B cell (primary cell): ENCODE data around the gene ESYT1. TPM values are rescaled to one million over a fixed set of nuclear protein-coding genes. Genes with fewer than 3 reads are reported as not detected.
A peak's percentile ranks its signal among the peaks of the same experiment; 100 is the strongest.

Experiments
- ATAC-seq: fragments of 200-7000 bp; cut with Tn5 transposase; one replicate; pipeline ENCODE4 v1.10.0; 2021; ENCODE audit warnings: low read depth, mild to moderate bottlenecking, moderate number of reproducible peaks, moderate library complexity
- CTCF ChIA-PET: fragments of 350-600 bp; sonication (Branson Sonifier 250); formaldehyde crosslinking; loops from one replicate; lab custom pipeline; 2021; ENCODE audit warnings: antibody characterized with exemption, inconsistent platforms; lab: Charles Lee
- POLR2A ChIA-PET: fragments of 350-600 bp; sonication (Branson Sonifier 250); formaldehyde crosslinking; loops from one replicate; lab custom pipeline; 2021; ENCODE audit warnings: antibody characterized with exemption; lab: Charles Lee
- DNase-seq: peaks from one replicate; pipeline ENCODE4 v3.0.0; 2013
- H2AFZ ChIP-seq: 2 replicates; pipeline ENCODE4 v1.6.1; 2012; ENCODE audit warnings: mild to moderate bottlenecking, low read depth, low read length; ENCODE audit not compliant: insufficient read depth, poor library complexity, severe bottlenecking
- H3K27ac ChIP-seq, 2 donors: 1 replicate in 1 of 2; 2 replicates in 1 of 2; pipeline ENCODE4 v1.5.1; 2012 to 2013; ENCODE audit warnings: low read length in 2 of 2, mild to moderate bottlenecking in 2 of 2, moderate library complexity in 1 of 2
- H3K27me3 ChIP-seq, 4 experiments: fragments of 200-600 bp in 1 of 4; sonication (generic) in 1 of 4; replicated peaks in 1 of 4; 1 replicate in 2 of 4; 2 replicates in 2 of 4; pipeline versions ENCODE4 v1.6.1 to v1.7.0; 2013 to 2016; ENCODE audit warnings: low read length in 3 of 4, mild to moderate bottlenecking in 2 of 4, mixed read lengths in 1 of 4, moderate library complexity in 1 of 4; ENCODE audit not compliant: insufficient read depth in 4 of 4, control insufficient read depth in 3 of 4; ENCODE audit errors: control extremely low read depth in 1 of 4
- H3K36me3 ChIP-seq, 2 experiments: replicated peaks in 1 of 2; 1 replicate in 1 of 2; 2 replicates in 1 of 2; pipeline versions ENCODE4 v1.6.1 to v1.7.1; 2013; ENCODE audit warnings: low read length in 1 of 2; ENCODE audit not compliant: insufficient read depth in 2 of 2, control insufficient read depth in 1 of 2; ENCODE audit errors: control extremely low read depth in 1 of 2, extremely low read depth in 1 of 2
- H3K4me1 ChIP-seq, 2 donors: fragments of 200-600 bp in 1 of 2; sonication (generic) in 1 of 2; 1 replicate in 1 of 2; 2 replicates in 1 of 2; pipeline versions ENCODE4 v1.5.1 to v1.6.1; 2013 to 2017; ENCODE audit warnings: low read length in 2 of 2; ENCODE audit not compliant: control insufficient read depth in 2 of 2, insufficient read depth in 2 of 2
- H3K4me2 ChIP-seq: replicated peaks from 2 replicates; pipeline ENCODE3; 2012; ENCODE audit warnings: mild to moderate bottlenecking, low read depth, low read length; ENCODE audit not compliant: poor library complexity, severe bottlenecking
- H3K4me3 ChIP-seq, 5 experiments: fragments of 200-600 bp in 1 of 5; sonication (generic) in 1 of 5; 1 replicate in 3 of 5; 2 replicates in 2 of 5; pipeline versions ENCODE4 v1.5.1 to v1.7.0; 2011 to 2016; ENCODE audit warnings: low read length in 4 of 5, mild to moderate bottlenecking in 4 of 5, low read depth in 2 of 5, control low read depth in 1 of 5, moderate library complexity in 1 of 5; ENCODE audit not compliant: insufficient read depth in 1 of 5; ENCODE audit errors: control extremely low read depth in 1 of 5, extremely low read depth in 1 of 5
- H3K79me2 ChIP-seq: fragments of 200-600 bp; sonication (generic); one replicate; pipeline ENCODE4 v1.6.0; 2016; ENCODE audit warnings: low read length; ENCODE audit not compliant: control insufficient read depth, insufficient read depth
- H3K9ac ChIP-seq: fragments of 200-600 bp; sonication (generic); 2 replicates; pipeline ENCODE4 v1.6.1; 2017; ENCODE audit warnings: mild to moderate bottlenecking, low read length, moderate library complexity
- H3K9me3 ChIP-seq, 3 donors: one replicate each; pipeline versions ENCODE4 v1.6.1 to v1.7.1; 2013; ENCODE audit warnings: low read length in 2 of 3; ENCODE audit not compliant: control insufficient read depth in 2 of 3, insufficient read depth in 1 of 3; ENCODE audit errors: control extremely low read depth in 1 of 3
- H4K20me1 ChIP-seq: 2 replicates; pipeline ENCODE4 v1.6.0; 2012; ENCODE audit warnings: mild to moderate bottlenecking, low read length; ENCODE audit not compliant: insufficient read depth, control insufficient read depth, poor library complexity, severe bottlenecking
- H3K27ac Mint-ChIP-seq: one replicate; pipeline ENCODE4 v1.8.0; 2021; ENCODE audit warnings: mixed read lengths
- H3K27me3 Mint-ChIP-seq: one replicate; pipeline ENCODE4 v1.8.0; 2021; ENCODE audit warnings: mixed read lengths
- H3K4me1 Mint-ChIP-seq: one replicate; pipeline ENCODE4 v1.8.0; 2021; ENCODE audit warnings: mixed read lengths
- H3K4me3 Mint-ChIP-seq: one replicate; pipeline ENCODE4 v1.8.0; 2021; ENCODE audit warnings: mixed read lengths
- H3K9me3 Mint-ChIP-seq: one replicate; pipeline ENCODE4 v1.8.0; 2022; ENCODE audit warnings: mixed read lengths; ENCODE audit not compliant: insufficient read depth
- EZH2 ChIP-seq: IDR thresholded peaks from 2 replicates; pipeline ENCODE4 v1.6.1; 2012; ENCODE audit warnings: borderline replicate concordance, low read depth, mild to moderate bottlenecking, moderate library complexity, low read length; ENCODE audit not compliant: insufficient read depth, poor library complexity, severe bottlenecking
- WGBS: methylation state at CpG from one replicate; pipeline ENCODE4 v1.1.5; 2013; ENCODE audit warnings: missing lambda C conversion rate; ENCODE audit not compliant: insufficient coverage; 5-methylcytosine and 5-hydroxymethylcytosine counted together
- intact Hi-C: fragments of 100-400 bp; cut with micrococcal nuclease; formaldehyde crosslinking; loops from one replicate; pipeline ENCODE4 v1.10.0; 2022
- polyA plus RNA-seq: library from polyadenylated mRNA; depleted of rRNA; stranded (reverse); fragments of >200 nt; gene quantifications from 2 replicates; pipeline ENCODE4 v1.2.3, GENCODE V29; 2012
- total RNA-seq, 2 donors: library from RNA; stranded (reverse); fragments of 120-200 nt in 1 of 2; gene quantifications; 1 replicate in 1 of 2; 2 replicates in 1 of 2; pipeline versions ENCODE4 v1.2.3 to v1.2.4, GENCODE V29; 2013 to 2022
- TF ChIP-seq, protein P1 (sequence below): fragments of 200-600 bp; IDR thresholded peaks from one replicate; pipeline ENCODE4 v1.8.0; 2022; ENCODE audit warnings: antibody characterized with exemption, mild to moderate bottlenecking

Gene ESYT1
- total and polyA plus RNA-seq, 2 donors (not counting 1 experiment from before 2014, with no cell fraction given): 154 to 162 TPM

- Mint-ChIP-seq H3K27ac (no peak overlapping the region), H3K27me3 (peaks cover 9% of the 10 kb centered on the region), H3K9me3 (no peaks in the 10 kb centered on the region), H3K4me3 (peak overlapping the region; percentile 91), H3K4me1 (peaks cover 12% of the 10 kb centered on the region)
- Histone ChIP-seq H4K20me1 (no peaks in the 10 kb centered on the region), H2AFZ (no peak overlapping the region), H3K27me3 (peaks cover 0 to 39% (median 15%) of the 10 kb centered on the region in 4 experiments), H3K4me2 (no peak overlapping the region), H3K36me3 (no peaks in the 10 kb centered on the region), H3K4me1 (peaks cover 18 to 22% of the 10 kb centered on the region in 2 donors), H3K4me3 (no peak overlapping the region), H3K27ac (no peak overlapping the region), H3K9me3 (peaks cover 0 to 12% (median 0%) of the 10 kb centered on the region in 3 donors), H3K79me2 (no peaks in the 10 kb centered on the region), H3K9ac (no peak overlapping the region)
- DNase-seq (no peak), ATAC-seq (no peak)
- no peak for TF ChIP-seq EZH2
- TF ChIP-seq, protein P1, sequence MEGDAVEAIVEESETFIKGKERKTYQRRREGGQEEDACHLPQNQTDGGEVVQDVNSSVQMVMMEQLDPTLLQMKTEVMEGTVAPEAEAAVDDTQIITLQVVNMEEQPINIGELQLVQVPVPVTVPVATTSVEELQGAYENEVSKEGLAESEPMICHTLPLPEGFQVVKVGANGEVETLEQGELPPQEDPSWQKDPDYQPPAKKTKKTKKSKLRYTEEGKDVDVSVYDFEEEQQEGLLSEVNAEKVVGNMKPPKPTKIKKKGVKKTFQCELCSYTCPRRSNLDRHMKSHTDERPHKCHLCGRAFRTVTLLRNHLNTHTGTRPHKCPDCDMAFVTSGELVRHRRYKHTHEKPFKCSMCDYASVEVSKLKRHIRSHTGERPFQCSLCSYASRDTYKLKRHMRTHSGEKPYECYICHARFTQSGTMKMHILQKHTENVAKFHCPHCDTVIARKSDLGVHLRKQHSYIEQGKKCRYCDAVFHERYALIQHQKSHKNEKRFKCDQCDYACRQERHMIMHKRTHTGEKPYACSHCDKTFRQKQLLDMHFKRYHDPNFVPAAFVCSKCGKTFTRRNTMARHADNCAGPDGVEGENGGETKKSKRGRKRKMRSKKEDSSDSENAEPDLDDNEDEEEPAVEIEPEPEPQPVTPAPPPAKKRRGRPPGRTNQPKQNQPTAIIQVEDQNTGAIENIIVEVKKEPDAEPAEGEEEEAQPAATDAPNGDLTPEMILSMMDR: no peak
- WGBS: no CpG with 5 or more reads among the region's 1 CpG
- ChIA-PET CTCF (interaction anchor here (1.6 kb wide), 1 partner anchor 40 kb away, joined by 3 read pairs; the partner anchor contains the start of gene ZC3H10), POLR2A (no interaction called here)
- intact Hi-C loops: no loop called here
Measured at GRCh38 chr12:56078427-56078826, 49.6 kb upstream of the ESYT1 start.

DNA sequence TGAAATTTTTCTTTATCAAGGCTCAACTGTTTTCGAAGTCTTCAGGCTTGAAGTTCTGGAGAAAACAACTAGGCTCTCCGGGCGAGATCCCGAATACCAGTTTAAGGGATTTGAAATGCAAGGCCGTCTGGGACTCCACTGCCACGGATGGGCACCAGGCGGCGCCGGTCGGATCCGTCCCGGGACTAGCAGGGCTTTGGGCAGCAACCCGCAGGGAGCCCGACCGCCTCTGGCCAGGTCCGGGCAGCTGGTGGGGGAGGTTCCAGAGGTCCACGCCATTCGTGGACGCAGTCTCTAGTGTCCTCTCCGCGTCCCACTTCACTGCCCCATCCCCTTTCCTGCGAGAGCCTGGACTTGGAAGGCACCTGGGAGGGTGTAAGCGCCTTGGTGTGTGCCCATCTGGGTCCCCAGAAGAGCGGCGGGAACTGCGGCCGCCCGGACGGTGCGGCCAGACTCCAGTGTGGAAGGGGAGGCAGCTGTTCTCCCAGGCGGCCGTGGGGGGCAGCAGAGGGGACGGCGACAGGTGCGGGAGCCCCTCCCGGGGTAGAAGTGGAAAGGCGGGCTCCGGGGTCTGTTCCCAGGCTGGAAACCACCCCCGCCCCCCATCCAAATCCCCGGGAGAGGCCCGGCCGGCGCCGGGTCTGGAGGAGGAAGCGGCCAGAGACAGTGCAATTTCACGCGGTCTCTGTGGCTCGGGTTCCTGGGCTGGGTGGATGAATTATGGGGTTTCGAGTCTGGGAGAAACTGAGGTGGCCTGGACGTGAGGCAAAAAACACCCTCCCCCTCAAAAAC, 48.9 kb upstream of the ESYT1 start:
- Mint-ChIP-seq H3K9me3 (no peaks in the 10 kb centered on the region), H3K27ac (no peak overlapping the region), H3K4me3 (peak overlapping the region; percentile 91), H3K27me3 (peaks cover 15% of the 10 kb centered on the region), H3K4me1 (peaks cover 12% of the 10 kb centered on the region)
- H3K27ac ChIP-seq: no peak overlapping the region
- intact Hi-C loops: loop anchor here (1.0 kb wide), 1 partner anchor 39 kb away; the partner anchor contains the start of gene ZC3H10
- peak overlapping the region; percentile 53 to 91 (median 70) for H3K4me3 ChIP-seq
- DNase-seq: peak; percentile 65
- peaks cover 0 to 46% (median 15%) of the 10 kb centered on the region in 4 experiments for H3K27me3 ChIP-seq
- ChIA-PET POLR2A (interaction anchor here (2.1 kb wide), 1 partner anchor 25 kb away, joined by 5 read pairs; the partner anchor contains the start of gene PA2G4), CTCF (interaction anchor here (0.7 to 1.6 kb wide), 8 partner anchors 9 to 336 kb away, joined by 3 read pairs; partner anchors contain the start of genes GDF11, STAT2 and ZC3H10)
- WGBS: 8% methylated on average over 37 of the region's 50 CpGs
- peaks cover 0 to 12% (median 0%) of the 10 kb centered on the region in 3 donors for H3K9me3 ChIP-seq
- peak overlapping the region; percentile 79 for H3K9ac ChIP-seq
- peak overlapping the region; percentile 91 for H2AFZ ChIP-seq
- peaks cover 18 to 22% of the 10 kb centered on the region in 2 donors for H3K4me1 ChIP-seq
- H3K36me3 ChIP-seq: no peaks in the 10 kb centered on the region
- H3K79me2 ChIP-seq: no peaks in the 10 kb centered on the region
- H4K20me1 ChIP-seq: no peaks in the 10 kb centered on the region
- peak; percentile 77 for ATAC-seq
- no peak for TF ChIP-seq EZH2
- TF ChIP-seq, protein P1: peak; percentile 80
- peak overlapping the region; percentile 100 for H3K4me2 ChIP-seq
